Putamen (tissue), 1 donor: ENCODE measurements around the gene ATG7.
"Not testable (repeated sequence)": the region's sequence is repeated elsewhere in the genome, so short reads cannot be mapped to it uniquely, and the experiment has no call there.

Experiments used
- DNase-seq: peaks from one replicate; pipeline ENCODE4 v3.0.0-alpha.2; 2016; ENCODE audit warnings: low spot score

ATG7 gene

DNA sequence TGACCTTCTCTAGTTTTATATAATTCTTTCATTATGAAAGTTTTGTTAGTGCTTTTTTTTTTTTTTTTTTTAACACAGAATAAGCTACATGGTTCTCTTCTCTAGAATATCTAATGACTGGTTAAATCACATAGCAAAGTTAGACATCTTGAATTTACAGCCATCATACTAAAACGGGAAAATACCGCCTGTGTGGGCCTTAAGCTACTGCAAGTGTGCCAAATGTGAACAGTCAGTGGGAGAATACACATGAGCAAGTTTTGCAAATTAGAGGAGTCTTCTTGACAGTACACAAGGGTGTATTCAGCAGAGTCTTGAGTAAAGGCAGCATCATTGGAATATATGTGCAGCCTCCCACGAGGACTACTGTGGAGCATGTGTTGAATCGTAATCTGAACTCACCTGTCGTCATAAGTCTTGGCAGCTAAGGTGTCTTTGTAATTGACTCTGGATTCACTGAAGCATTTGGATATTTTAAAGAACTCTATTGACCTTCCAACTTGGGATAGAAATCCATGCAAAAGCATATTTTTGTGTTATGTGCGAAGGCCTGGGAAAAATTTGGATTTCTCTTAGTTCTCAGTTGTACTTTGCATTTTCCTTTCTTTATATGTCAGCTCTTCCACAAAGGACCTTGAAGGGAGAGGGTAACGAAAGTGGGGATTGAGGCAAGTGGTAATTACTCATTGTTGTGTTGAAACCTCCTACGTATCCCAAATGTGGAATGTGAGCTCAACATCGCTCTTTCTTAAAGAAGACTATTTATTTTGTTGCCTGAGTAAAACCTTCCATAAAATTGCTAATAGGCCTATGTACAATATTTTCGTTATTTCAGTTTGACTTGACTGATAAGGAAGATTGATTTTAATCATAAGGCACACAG lies 117.4 kb downstream of the ATG7 start:
- DNase-seq: no peak

DNA sequence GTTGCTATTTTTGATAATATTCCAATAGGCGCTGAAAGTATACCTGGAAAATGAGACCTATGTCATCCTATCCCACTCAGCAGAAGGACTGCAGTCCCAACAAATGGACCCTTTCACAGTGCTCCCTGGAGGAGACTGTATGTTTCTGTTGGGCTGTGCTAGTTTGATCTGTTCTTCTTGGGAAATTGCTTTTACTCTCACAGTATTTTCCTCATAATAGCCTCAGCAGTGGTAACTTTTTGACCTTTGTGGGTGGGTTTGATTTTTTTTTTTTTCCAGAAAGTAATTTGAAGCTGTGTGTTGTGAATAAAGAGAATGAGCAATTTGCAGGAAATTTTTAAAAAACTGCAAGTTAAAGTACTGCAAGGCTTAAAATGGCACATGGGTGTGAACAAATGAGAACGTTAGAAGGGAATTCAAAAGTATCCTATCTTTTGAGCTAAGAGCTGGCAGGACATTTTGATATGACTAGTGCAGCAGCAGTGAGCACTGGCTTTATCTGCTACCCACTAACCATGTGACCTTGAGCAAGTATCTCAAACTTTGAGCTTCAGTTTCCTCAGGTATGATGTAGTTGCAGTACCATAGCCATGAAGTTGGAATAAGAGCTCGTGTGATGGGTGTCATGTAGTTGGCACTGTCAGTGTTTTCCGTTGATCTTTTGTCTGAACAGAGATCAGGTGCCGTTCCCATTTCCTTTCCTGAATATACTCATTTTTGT lies 118.4 kb downstream of the ATG7 start:
- DNase-seq: no peak

- DNase-seq: no peak
Measured at GRCh38 chr3:11391174-11391879, 119.1 kb downstream of the ATG7 start.

GRCh38 chr3:11392014-11392859 lies 120.0 kb downstream of the ATG7 start:
- no peak for DNase-seq

GRCh38 chr3:11392860-11393114 lies 120.6 kb downstream of the ATG7 start:
- DNase-seq: no peak

GRCh38 chr3:11393401-11393800 lies 121.2 kb downstream of the ATG7 start:
- DNase-seq: no peak

DNA sequence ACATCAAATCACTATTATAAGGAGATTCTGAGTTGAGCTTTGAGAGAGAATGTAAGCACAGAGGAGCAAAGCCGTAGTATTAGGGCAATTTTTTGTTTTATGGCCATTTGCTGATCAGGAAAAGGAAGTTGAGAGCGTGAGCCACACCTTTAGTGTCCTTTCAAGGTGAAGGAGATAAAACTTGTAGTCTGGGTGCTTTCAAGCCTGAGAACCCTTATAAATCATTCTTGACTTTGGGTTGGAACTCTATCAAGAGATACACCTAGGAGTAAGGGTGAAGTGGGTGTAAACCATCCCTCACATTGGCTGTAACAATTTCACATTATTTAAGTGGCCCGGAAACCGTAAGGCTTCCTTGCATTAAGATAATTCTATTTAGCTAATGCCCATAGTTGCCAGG lies 122.2 kb downstream of the ATG7 start:
- DNase-seq: no peak

DNA sequence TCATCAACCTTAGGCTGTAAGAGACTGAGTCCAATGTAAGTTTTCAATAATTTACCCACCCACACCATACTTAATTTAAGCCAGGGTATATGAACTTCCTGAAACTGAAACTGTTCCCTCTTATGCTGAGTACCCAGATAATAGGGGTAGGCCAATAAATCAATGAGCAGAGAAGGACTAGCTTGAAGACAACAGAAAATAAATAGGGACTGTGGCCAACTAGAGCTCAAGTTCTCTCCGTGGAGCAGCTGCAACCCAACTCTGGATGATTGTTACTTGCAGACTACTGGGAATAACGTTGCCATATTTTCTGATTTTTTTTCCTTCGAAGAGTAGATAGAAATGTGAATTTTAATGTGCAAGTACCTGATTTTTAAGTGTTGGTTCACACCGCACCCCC lies 128.0 kb downstream of the ATG7 start:
- DNase-seq: no peak

- DNase-seq: no peak
Measured at GRCh38 chr3:11401434-11401833, 129.2 kb downstream of the ATG7 start.

- DNase-seq: no peak
Measured at GRCh38 chr3:11405323-11405722, 133.1 kb downstream of the ATG7 start.

- DNase-seq: no peak
Measured at GRCh38 chr3:11407644-11408043, 135.4 kb downstream of the ATG7 start.

DNA sequence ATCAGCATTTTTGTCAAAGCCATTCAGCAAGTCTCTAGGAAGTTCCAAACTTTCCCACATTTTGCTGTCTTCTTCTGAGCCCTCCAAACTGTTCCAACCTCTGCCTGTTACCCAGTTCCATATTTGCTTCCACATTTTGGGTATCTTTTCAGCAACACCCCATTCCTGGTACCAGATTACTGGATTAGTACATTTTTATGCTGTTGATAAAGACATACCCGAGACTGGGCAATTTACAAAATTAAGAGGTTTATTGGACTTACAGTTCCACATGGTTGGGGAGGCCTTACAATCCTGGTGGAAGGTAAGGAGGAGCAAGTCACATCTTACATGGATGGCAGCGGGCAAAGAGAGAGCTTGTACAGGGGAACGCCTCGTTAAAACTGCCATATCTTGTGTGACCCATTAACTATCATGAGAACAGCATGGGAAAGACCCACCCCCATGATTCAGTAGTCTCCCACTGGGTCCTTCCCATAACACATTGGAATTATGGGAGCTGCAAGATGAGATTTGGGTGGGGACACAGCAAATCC lies 136.2 kb downstream of the ATG7 start:
- not testable (repeated sequence) for DNase-seq

DNA sequence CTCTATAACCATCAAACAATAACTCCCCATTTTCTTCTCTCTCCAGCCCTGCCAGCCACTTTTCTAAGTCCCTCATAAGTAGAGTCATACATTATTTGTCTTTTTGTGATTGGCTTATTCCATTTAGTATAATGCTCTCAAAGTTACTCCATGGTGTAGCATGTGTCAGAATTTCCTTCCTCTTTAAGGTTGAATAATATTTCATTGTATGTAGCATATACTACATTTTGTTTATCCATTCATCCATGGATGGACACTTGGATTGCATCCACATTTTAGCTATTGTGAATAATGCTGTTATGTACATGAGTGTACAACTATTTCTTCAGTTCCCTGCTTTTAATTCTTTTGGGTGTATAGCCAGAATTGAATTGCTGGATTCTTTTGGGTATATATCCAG lies 138.4 kb downstream of the ATG7 start:
- DNase-seq: no peak

DNA sequence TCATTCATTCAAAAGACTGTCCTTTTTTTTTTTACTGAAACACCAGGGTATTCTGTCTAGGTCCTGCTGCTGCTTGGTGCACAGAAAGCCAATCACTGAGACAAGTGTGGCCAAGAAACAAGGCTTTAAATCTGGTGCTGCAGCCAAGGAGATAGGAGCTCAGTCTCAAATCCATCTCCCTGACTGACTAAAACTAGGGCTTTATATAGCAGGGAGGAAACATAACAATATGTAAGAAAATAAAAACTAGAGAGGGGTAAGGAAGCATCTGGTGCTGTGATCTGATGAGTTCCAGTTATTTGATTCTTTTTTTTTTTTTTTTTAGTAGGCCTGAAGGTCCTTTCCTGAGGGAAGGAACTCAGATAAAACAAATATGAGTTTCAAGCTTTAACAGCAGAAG lies 139.8 kb downstream of the ATG7 start:
- DNase-seq: no peak

DNA sequence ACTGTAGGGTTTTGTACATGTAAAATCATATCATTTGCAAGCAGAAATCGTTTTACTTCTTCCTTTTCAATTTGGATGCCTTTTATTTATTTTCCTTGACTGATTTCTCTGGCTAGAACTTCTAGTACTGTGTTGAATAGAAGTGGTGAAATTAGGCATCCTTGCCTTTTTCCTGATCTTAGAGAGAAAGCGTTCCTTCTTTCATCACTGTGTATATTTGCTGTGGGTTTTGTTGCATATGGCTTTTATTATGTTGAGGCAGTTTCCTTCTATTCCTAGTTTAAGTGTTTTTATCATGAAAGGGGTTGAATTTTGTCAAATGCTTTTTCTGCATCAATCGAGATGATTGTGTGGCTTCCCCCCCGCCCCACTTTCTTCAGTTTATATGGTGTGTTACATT lies 140.9 kb downstream of the ATG7 start:
- no peak for DNase-seq

- no peak for DNase-seq
Measured at GRCh38 chr3:11415099-11415498, 142.9 kb downstream of the ATG7 start.

GRCh38 chr3:11420066-11420465 lies 147.9 kb downstream of the ATG7 start:
- DNase-seq: no peak

- DNase-seq: no peak
Measured at GRCh38 chr3:11422291-11422690, 150.1 kb downstream of the ATG7 start.

GRCh38 chr3:11423868-11424267 lies 151.7 kb downstream of the ATG7 start:
- no peak for DNase-seq

DNA sequence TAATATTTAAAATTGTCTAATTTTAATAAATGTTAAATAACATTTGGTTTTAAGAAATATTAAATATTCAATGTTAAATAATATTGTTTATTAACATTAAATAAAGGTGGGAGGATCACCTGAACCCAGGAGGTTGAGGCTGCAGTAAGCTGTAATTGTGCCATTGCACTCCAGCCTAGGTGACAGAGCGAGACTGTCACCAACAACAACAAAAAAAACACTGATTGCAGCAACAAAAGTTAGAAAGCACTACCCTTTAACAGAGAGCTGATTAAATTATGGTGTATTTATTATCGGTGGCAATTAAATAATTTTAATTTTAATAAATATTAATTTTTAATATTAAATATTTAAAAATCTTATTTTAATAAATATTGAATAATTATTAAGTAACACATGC lies 152.1 kb downstream of the ATG7 start:
- no peak for DNase-seq

GRCh38 chr3:11430207-11430606 lies 158.0 kb downstream of the ATG7 start:
- no peak for DNase-seq

GRCh38 chr3:11430624-11431023 lies 158.4 kb downstream of the ATG7 start:
- no peak for DNase-seq
